Prostate gland (tissue), 2 donors: ENCODE measurements around the gene TGM6. TPM values are rescaled to one million over a fixed set of nuclear protein-coding genes. Genes with fewer than 3 reads are reported as not detected.

Experiments
- DNase-seq: peaks from one replicate; pipeline ENCODE4 v3.0.0-alpha.2; 2019; ENCODE audit warnings: low spot score
- H3K27ac ChIP-seq, 2 donors: fragments of 200-600 bp; sonication (generic); 2 replicates each; pipeline ENCODE4 v1.5.1; 2017 to 2019
- H3K27me3 ChIP-seq: fragments of 200-600 bp; sonication (generic); replicated peaks from 2 replicates; pipeline ENCODE4 v1.5.1; 2019; ENCODE audit not compliant: insufficient read depth
- H3K36me3 ChIP-seq, 2 donors: fragments of 200-600 bp; sonication (generic); 1 replicate in 1 of 2; 2 replicates in 1 of 2; pipeline versions ENCODE4 v1.5.1 to v1.8.1; 2017 to 2019
- H3K4me1 ChIP-seq: fragments of 200-600 bp; sonication (generic); replicated peaks from 2 replicates; pipeline ENCODE4 v1.5.1; 2019
- H3K4me3 ChIP-seq, 2 donors: fragments of 200-600 bp; sonication (generic); 2 replicates each; pipeline ENCODE4 v1.5.1; 2017 to 2019
- H3K9me3 ChIP-seq: fragments of 200-600 bp; sonication (generic); 2 replicates; pipeline ENCODE4 v1.5.1; 2017
- CTCF ChIP-seq, 4 experiments: fragments of 200-600 bp in 2 of 4; fragments of 450-650 bp in 2 of 4; sonication (generic) in 2 of 4; IDR thresholded peaks; 1 replicate in 3 of 4; 2 replicates in 1 of 4; pipeline ENCODE4 v1.5.1; 2016 to 2019; ENCODE audit warnings: antibody characterized with exemption in 4 of 4, mild to moderate bottlenecking in 2 of 4, moderate library complexity in 2 of 4
- POLR2A ChIP-seq: fragments of 450-650 bp; IDR thresholded peaks from one replicate; pipeline ENCODE4 v1.6.1; 2016; ENCODE audit warnings: antibody characterized with exemption, mild to moderate bottlenecking
- POLR2AphosphoS5 ChIP-seq: sonication (generic); formaldehyde crosslinking; IDR thresholded peaks from one replicate; pipeline ENCODE4 v1.6.1; 2017; ENCODE audit warnings: antibody characterized with exemption
- WGBS: methylation state at CpG from one replicate; pipeline ENCODE4 v1.1.5; 2018; 5-methylcytosine and 5-hydroxymethylcytosine counted together
- intact Hi-C: fragments of 100-400 bp; cut with DNase I; formaldehyde crosslinking; loops from one replicate; pipeline ENCODE4 v1.14.2; 2022
- total RNA-seq, 2 donors: library from RNA; depleted of rRNA; stranded (reverse); fragments of >200 nt; gene quantifications; one replicate each; pipeline ENCODE4 v1.1.0, GENCODE V29; 2016

The TGM6 gene
- total RNA-seq, 2 donors from 2014 or later: not detected

DNA sequence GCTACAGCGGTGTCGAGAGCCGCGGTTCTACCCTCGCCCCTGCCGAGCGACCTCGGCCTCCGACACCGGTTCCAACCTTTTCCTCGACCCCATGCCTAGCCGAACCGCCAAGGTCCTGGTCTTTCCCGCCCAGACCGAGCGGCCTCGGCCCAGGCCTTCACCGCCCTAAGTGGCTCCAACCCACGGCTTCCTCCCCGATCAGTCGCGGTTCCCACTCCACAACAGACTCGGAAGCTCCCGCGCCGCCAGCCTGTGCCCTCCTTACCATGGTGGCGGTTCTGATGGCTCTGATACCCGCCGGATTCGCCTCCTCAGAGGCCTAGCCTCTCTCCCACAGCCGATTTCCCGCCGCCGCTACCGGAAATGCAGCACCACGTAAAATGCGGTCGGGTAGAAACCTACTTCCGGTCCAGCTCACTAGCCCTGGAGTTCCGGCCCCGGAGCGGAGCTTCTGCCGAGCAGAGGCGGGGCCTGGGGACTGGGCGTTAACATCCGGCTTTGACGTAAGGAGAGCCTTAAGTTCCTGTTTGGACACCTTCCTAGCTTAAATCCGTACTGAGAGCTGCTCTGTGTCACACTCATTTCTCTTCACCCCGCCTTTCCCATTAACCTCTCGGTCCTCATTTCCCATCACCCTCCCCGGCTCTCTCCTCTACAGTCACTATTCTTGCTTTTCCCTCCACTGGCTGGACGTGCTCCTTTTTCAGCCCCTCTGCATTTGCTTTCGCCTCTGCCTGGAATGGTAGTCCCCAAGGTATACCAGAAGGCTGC is 89.9 kb downstream of the TGM6 start, which contains the start of gene SNRPB:
SNRPB (minus strand) TSS at position 367 of the 771 bp plus-strand sequence; CDS start at position 268, 99 bp downstream.
- H3K9me3 ChIP-seq: no peaks in the 10 kb centered on the region
- WGBS: under 1% methylated on average over 51 of the region's 53 CpGs
- intact Hi-C loops: loop anchor here (2.0 to 5.0 kb wide), 2 partner anchors 38 to 192 kb away; partner anchors contain the start of genes IDH3B and ZNF343

DNA sequence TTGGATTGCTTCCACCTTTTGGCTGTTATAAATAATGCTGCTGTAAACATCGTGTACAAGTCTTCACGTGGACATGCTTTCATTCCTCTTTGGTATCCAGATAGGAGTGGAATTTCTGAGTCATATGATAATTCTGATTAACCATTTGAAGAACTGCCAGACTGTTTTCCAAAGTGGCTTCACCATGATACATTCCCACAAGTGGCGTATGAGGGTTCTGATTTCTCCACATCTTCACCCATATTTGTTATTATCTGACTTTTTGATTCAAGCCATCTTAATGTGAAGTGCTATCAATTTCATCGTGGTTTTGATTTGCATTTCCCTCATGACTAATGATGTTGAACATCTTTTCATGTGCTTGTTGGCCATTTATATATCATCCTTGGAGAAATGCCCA is 92.8 kb downstream of the TGM6 start:
- Histone ChIP-seq H3K36me3 (no peaks in the 10 kb centered on the region), H3K27me3 (no peaks in the 10 kb centered on the region), H3K9me3 (no peaks in the 10 kb centered on the region), H3K4me3 (no peak overlapping the region), H3K4me1 (peaks cover 6% of the 10 kb centered on the region), H3K27ac (no peak overlapping the region)
- 57% methylated on average over 4 of the region's 4 CpGs for WGBS
- TF ChIP-seq POLR2A (no peak), CTCF (IDR thresholded peaks at IDR 0.05) (no peak), POLR2AphosphoS5 (no peak)
- intact Hi-C loops: loop anchor here (5.0 kb wide), 1 partner anchor 189 kb away; the partner anchor contains the start of gene IDH3B
- no peak for DNase-seq

More for the DNA sequence above, 89.9 kb downstream of the TGM6 start, which contains the start of gene SNRPB:
- H3K36me3 ChIP-seq: peaks cover 0 to 1% of the 10 kb centered on the region in 2 donors
- no peaks in the 10 kb centered on the region for H3K27me3 ChIP-seq
- peaks cover 9% of the 10 kb centered on the region for H3K4me1 ChIP-seq
- peak within 1 kb of the TSS; percentile 65 to 70 for H3K4me3 ChIP-seq
- TF ChIP-seq POLR2AphosphoS5 (peak; percentile 100), POLR2A (peak; percentile 98), CTCF (IDR thresholded peaks at IDR 0.05) (peak in 1 of 4 experiments; percentile 11)
- DNase-seq: peak; percentile 98
- peak within 1 kb of the TSS; percentile 88 to 91 for H3K27ac ChIP-seq

- Histone ChIP-seq H3K36me3 (no peaks in the 10 kb centered on the region), H3K4me3 (no peak overlapping the region), H3K4me1 (no peaks in the 10 kb centered on the region), H3K27me3 (no peaks in the 10 kb centered on the region), H3K27ac (no peak overlapping the region), H3K9me3 (no peaks in the 10 kb centered on the region)
- DNase-seq: no peak
- intact Hi-C loops: no loop called here
- 93% methylated on average over 8 of the region's 9 CpGs for WGBS
- TF ChIP-seq POLR2AphosphoS5 (no peak), CTCF (IDR thresholded peaks at IDR 0.05) (no peak), POLR2A (no peak)
Measured at GRCh38 chr20:2475850-2476741, 95.4 kb downstream of the TGM6 start.

DNA sequence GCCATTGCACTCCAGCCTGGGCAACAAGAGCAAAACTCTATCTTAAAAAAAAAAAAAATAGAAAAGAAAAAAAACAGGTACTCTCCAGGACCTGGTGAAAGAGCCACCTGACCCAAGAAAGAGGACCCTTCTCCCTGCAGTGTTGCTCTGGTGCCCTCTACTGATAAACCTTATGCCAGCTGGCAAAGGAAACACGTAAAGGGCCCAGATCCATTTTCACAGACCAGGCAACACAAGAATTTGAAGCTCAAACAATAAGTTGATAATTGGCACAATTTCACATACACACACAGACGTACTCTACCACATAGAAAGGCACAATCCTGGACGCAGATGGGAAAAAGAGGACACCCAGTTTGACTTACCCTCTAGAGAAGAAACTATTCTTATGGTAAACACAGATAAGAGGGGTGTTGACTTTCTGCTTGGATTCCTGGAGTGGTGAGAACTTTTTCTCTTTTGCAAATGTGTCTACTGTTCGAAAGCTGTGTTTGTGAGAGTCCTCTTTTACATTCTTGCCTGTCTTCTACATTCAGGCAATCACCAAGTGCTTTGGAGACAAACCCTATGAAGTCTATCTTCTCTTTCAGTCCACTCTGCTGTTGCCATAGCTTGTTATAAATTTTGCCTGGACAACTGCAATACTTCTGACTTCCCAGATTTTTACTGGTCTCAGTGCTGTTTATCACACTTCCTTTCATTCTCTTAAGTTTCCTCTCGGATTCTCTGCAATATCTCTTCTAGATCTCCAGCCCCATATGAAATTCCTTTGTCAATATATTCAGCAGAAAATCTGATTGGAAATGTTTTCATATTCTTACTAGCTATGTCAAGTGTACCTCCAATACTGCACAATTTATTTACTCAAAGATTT is 96.3 kb downstream of the TGM6 start:
- Histone ChIP-seq H3K4me1 (no peaks in the 10 kb centered on the region), H3K27me3 (no peaks in the 10 kb centered on the region), H3K27ac (no peak overlapping the region), H3K36me3 (no peaks in the 10 kb centered on the region), H3K9me3 (no peaks in the 10 kb centered on the region), H3K4me3 (no peak overlapping the region)
- intact Hi-C loops: no loop called here
- DNase-seq: no peak
- no peak for TF ChIP-seq POLR2A
- no peak for TF ChIP-seq POLR2AphosphoS5
- TF ChIP-seq CTCF (IDR thresholded peaks at IDR 0.05): no peak
- 83% methylated on average over 5 of the region's 5 CpGs for WGBS
